Right renal pelvis (tissue), 4 donors: ENCODE data around the gene LSM7. TPM values are rescaled to one million over a fixed set of nuclear protein-coding genes. Genes with fewer than 3 reads are reported as not detected.

Source experiments
- DNase-seq, 4 donors: peaks; one replicate each; pipeline ENCODE4 v3.0.0-alpha.2; 2013; ENCODE audit warnings: low read depth in 4 of 4, low spot score in 3 of 4, missing footprints in 1 of 4
- polyA plus RNA-seq, 4 donors: library from polyadenylated mRNA; unstranded; fragments of 120-200 nt; gene quantifications; one replicate each; pipeline ENCODE4 v1.2.1, GENCODE V29; 2013; ENCODE audit not compliant: insufficient read length in 4 of 4

LSM7 gene
- polyA plus RNA-seq, 4 donors = 69.8 to 117 (median 73.1) TPM

GRCh38 chr19:2305452-2306280, 22.7 kb downstream of the LSM7 start:
- DNase-seq = no peak

GRCh38 chr19:2303211-2303798, 25.1 kb downstream of the LSM7 start:
- DNase-seq = no peak

- DNase-seq = no peak
Observed at GRCh38 chr19:2302319-2303210, 25.8 kb downstream of the LSM7 start.

- DNase-seq = no peak
Observed at GRCh38 chr19:2300533-2300932, 27.9 kb downstream of the LSM7 start.

GRCh38 chr19:2296141-2296540, 32.2 kb downstream of the LSM7 start:
- no peak for DNase-seq

- DNase-seq = no peak
Observed at GRCh38 chr19:2294687-2295335, 33.6 kb downstream of the LSM7 start.

GRCh38 chr19:2291185-2291751, 37.1 kb downstream of the LSM7 start:
- DNase-seq = no peak

GRCh38 chr19:2290441-2291184, 37.8 kb downstream of the LSM7 start:
- no peak for DNase-seq

GRCh38 chr19:2289714-2290435, 38.5 kb downstream of the LSM7 start:
- no peak for DNase-seq

GRCh38 chr19:2288818-2289713, 39.3 kb downstream of the LSM7 start:
- no peak for DNase-seq

- no peak for DNase-seq
Observed at GRCh38 chr19:2288338-2288817, 40.0 kb downstream of the LSM7 start.

- no peak for DNase-seq
Observed at GRCh38 chr19:2287585-2288337, 40.6 kb downstream of the LSM7 start.

GRCh38 chr19:2286402-2287140, 41.8 kb downstream of the LSM7 start:
- DNase-seq = no peak

GRCh38 chr19:2283835-2284507, 44.4 kb downstream of the LSM7 start:
- no peak for DNase-seq

- no peak for DNase-seq
Observed at GRCh38 chr19:2282862-2283237, 45.5 kb downstream of the LSM7 start.
